Suprapubic skin (tissue), 3 donors: Measurements from ENCODE around the gene MUC20.

Experiments used
- CTCF ChIP-seq, 2 donors: fragments of 200-600 bp in 1 of 2; fragments of 450-650 bp in 1 of 2; sonication (generic) in 1 of 2; IDR thresholded peaks; one replicate each; pipeline ENCODE4 v1.5.1; 2016 to 2019; ENCODE audit warnings: antibody characterized with exemption in 2 of 2, mild to moderate bottlenecking in 1 of 2, moderate library complexity in 1 of 2
- POLR2A ChIP-seq, 2 donors: fragments of 450-650 bp; IDR thresholded peaks; one replicate each; pipeline ENCODE4 v1.6.1; 2017; ENCODE audit warnings: antibody characterized with exemption in 2 of 2, mild to moderate bottlenecking in 2 of 2, moderate library complexity in 2 of 2

- TF ChIP-seq CTCF (IDR thresholded peaks at IDR 0.05) (no peak), POLR2A (IDR thresholded peaks at IDR 0.05) (no peak)
Measured at GRCh38 chr3:195697582-195698324, 23.0 kb upstream of the MUC20 start.
